ENCODE measurements around the gene FAM13A.

DNA sequence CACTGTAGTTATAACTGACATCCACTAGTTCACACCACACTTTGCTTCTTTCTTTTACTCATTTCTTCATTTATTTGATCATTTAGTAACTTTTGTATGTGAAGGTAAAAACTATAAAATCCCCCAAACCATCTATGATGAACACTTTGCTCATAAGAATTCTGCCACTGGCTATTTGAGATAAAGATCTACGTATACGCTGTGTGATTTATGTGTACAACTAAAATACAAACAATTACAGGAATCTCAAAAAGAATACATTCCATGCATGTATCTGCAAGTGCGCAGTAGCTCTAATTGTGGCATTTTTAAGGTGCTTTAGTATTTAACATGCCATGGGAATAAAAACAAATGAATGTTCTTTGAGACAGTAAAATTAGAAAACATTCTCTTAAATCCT lies 202.5 kb downstream of the FAM13A start:
- TF ChIP-seq, protein P1, sequence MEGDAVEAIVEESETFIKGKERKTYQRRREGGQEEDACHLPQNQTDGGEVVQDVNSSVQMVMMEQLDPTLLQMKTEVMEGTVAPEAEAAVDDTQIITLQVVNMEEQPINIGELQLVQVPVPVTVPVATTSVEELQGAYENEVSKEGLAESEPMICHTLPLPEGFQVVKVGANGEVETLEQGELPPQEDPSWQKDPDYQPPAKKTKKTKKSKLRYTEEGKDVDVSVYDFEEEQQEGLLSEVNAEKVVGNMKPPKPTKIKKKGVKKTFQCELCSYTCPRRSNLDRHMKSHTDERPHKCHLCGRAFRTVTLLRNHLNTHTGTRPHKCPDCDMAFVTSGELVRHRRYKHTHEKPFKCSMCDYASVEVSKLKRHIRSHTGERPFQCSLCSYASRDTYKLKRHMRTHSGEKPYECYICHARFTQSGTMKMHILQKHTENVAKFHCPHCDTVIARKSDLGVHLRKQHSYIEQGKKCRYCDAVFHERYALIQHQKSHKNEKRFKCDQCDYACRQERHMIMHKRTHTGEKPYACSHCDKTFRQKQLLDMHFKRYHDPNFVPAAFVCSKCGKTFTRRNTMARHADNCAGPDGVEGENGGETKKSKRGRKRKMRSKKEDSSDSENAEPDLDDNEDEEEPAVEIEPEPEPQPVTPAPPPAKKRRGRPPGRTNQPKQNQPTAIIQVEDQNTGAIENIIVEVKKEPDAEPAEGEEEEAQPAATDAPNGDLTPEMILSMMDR (IDR thresholded peaks at IDR 0.05; ENCODE audit: poor library complexity, severe bottlenecking) = no peak
- no peak for TF ChIP-seq EP300 (conservative IDR thresholded peaks at IDR 0.05; ENCODE audit: poor library complexity, severe bottlenecking)
- no peak for TF ChIP-seq TAF1 (IDR thresholded peaks at IDR 0.05; ENCODE audit: low read depth)
- TF ChIP-seq EZH2 (IDR thresholded peaks at IDR 0.05; ENCODE audit: borderline replicate concordance, insufficient read depth, low read length, poor library complexity, severe bottlenecking) = no peak
- no peak for TF ChIP-seq RAD21 (conservative IDR thresholded peaks at IDR 0.05)
- TF ChIP-seq, protein P2, sequence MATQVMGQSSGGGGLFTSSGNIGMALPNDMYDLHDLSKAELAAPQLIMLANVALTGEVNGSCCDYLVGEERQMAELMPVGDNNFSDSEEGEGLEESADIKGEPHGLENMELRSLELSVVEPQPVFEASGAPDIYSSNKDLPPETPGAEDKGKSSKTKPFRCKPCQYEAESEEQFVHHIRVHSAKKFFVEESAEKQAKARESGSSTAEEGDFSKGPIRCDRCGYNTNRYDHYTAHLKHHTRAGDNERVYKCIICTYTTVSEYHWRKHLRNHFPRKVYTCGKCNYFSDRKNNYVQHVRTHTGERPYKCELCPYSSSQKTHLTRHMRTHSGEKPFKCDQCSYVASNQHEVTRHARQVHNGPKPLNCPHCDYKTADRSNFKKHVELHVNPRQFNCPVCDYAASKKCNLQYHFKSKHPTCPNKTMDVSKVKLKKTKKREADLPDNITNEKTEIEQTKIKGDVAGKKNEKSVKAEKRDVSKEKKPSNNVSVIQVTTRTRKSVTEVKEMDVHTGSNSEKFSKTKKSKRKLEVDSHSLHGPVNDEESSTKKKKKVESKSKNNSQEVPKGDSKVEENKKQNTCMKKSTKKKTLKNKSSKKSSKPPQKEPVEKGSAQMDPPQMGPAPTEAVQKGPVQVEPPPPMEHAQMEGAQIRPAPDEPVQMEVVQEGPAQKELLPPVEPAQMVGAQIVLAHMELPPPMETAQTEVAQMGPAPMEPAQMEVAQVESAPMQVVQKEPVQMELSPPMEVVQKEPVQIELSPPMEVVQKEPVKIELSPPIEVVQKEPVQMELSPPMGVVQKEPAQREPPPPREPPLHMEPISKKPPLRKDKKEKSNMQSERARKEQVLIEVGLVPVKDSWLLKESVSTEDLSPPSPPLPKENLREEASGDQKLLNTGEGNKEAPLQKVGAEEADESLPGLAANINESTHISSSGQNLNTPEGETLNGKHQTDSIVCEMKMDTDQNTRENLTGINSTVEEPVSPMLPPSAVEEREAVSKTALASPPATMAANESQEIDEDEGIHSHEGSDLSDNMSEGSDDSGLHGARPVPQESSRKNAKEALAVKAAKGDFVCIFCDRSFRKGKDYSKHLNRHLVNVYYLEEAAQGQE (IDR thresholded peaks at IDR 0.05; ENCODE audit: borderline replicate concordance) = no peak
- no peak for TF ChIP-seq MXI1 (conservative IDR thresholded peaks at IDR 0.05; ENCODE audit: poor library complexity, severe bottlenecking)
- TF ChIP-seq SMC3 (conservative IDR thresholded peaks at IDR 0.05; ENCODE audit: poor library complexity) = no peak
